SHP77 (cell line): ENCODE measurements around the gene LSAMP.

ENCODE experiments used
- DNase-seq, 2 experiments: peaks; one replicate each; lab custom pipeline; 2025; lab: John Stamatoyannopoulos, UW

Gene LSAMP

GRCh38 chr3:116445311-116445841, at the start of gene LSAMP:
LSAMP (minus strand) TSS chr3:116445487.
- peak; percentile 15 to 57 for DNase-seq

DNA sequence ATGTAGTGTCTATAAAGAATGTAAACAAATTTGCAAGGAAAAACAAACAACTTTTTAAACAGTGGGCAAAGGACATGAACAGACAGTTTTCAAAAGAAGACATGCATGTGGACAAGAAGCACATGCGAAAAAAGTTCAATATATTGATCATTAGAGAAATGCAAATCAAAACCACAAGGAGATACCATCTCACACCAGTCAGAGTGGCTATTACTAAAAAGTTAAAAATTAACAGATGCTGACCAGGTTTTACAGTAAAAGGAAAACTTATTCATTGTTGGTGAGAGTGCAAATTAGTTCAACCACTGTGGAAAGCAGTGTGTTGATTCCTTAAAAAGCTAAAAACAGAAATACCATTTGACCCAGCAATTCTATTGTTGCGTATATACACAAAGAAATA, 47.1 kb upstream of the LSAMP start:
- DNase-seq = no peak

- no peak for DNase-seq
Observed at GRCh38 chr3:116483135-116483534, 37.8 kb upstream of the LSAMP start.

- DNase-seq = no peak
Observed at GRCh38 chr3:116476691-116477090, 31.4 kb upstream of the LSAMP start.

GRCh38 chr3:116474801-116475200, 29.5 kb upstream of the LSAMP start:
- DNase-seq = no peak

GRCh38 chr3:116474032-116474780, 28.9 kb upstream of the LSAMP start:
- DNase-seq = peak; percentile 86

- no peak for DNase-seq
Observed at GRCh38 chr3:116473602-116474001, 28.3 kb upstream of the LSAMP start.

- DNase-seq = no peak
Observed at GRCh38 chr3:116470605-116471197, 25.4 kb upstream of the LSAMP start.

GRCh38 chr3:116469546-116469945, 24.3 kb upstream of the LSAMP start:
- DNase-seq = no peak

GRCh38 chr3:116464276-116464798, 19.1 kb upstream of the LSAMP start:
- no peak for DNase-seq

GRCh38 chr3:116453666-116454346, 8.5 kb upstream of the LSAMP start:
- no peak for DNase-seq

DNA sequence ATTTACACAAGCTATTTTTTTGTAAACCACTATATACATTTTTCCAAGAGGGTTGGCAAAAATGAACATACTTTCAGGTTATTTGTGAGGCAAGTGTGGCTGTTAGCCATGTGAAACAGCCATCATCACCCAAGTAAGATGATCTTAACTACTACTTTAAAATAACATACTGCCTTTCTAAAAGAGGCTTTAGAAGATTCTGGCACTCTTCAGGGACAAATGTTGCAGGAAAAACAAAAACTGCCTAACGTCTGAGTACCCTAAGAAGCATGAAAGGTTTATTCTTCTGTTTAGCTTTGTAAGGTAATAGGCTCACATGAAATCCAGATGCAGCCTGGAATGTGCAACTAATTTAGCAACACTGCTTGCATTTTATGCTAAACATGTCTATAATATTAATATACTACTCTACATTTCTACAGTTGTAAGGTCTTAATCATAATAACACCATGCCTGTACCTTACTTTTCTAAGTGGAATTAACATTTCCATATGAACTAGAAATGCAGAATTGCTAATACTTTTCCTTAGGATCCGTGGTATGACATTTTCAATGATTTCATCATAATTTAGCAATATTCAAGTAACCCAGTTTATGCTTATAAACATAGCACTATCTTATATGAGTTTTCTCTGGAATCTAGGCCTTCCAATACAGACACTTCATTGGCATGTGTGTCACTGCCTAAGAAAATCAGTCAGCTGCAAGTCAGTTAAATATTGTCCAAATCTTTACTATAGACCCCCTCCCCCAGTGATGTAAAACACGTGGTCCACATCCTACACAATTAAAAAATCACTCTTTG, 4.5 kb upstream of the LSAMP start:
- no peak for DNase-seq

- DNase-seq = no peak
Observed at GRCh38 chr3:116445990-116446389, 703 bp upstream of the LSAMP start.

DNA sequence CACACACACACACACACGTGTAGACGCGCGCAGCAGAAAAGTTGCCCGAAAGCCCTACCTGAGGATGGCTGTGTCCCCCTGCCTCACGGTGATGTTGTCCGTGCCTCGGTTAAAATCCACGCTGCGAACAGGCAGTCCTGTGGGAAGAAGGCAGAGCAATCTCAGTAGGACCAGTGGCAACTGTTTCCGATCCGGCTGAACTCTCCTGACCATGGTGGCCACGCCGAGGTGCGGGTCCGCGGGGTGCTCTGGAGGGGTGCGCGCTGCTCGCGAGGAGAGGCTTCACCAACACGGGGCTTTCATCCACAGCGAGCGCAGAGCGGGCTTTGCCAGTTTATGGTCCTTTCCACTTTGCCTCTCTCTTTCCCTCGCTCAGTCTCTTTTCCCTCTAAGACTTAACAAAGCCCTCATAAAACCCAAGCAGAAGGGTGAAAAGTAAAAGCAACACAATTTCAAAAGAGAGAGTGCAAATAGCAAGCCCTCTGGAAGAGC, 422 bp downstream of the LSAMP start:
- no peak for DNase-seq

GRCh38 chr3:116444115-116444747, 1.1 kb downstream of the LSAMP start:
- no peak for DNase-seq

- DNase-seq = no peak
Observed at GRCh38 chr3:116443191-116443661, 2.1 kb downstream of the LSAMP start.

- no peak for DNase-seq
Observed at GRCh38 chr3:116442331-116443021, 2.8 kb downstream of the LSAMP start.

GRCh38 chr3:116441652-116442051, 3.6 kb downstream of the LSAMP start:
- no peak for DNase-seq

DNA sequence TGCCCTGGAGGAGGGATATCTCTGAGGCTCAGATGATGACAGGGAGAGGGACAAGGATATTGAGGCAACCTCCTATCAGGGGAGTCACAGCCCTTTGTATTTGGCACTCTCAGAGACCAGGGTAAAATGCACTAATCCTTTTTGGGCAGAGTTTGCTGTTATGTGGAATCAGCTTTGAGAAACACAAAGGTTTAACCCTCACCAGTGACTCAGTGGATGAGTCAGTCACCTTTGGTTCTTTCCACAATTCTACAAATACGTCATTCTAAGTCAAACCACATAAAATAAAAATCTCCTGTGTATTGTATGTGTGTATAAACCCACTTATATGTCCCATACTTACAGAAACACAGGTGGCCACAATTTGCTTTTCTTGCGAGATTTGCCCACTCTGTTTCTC, 5.1 kb downstream of the LSAMP start:
- DNase-seq = no peak

GRCh38 chr3:116433552-116433951, 11.7 kb downstream of the LSAMP start:
- DNase-seq = no peak
